H9 (cell line): Measurements from ENCODE around the gene UBAC2. TPM values are rescaled to one million over a fixed set of nuclear protein-coding genes. Genes with fewer than 3 reads are reported as not detected.
"Not testable (repeated sequence)": the region's sequence is repeated elsewhere in the genome, so short reads cannot be mapped to it uniquely, and the experiment has no call there.

Experiments used
- DNase-seq: peaks from one replicate; pipeline ENCODE4 v3.0.0-alpha.2; 2017
- H2AFZ ChIP-seq: one replicate; pipeline ENCODE4 v1.6.1; 2013; ENCODE audit warnings: mild to moderate bottlenecking, low read length, control low read depth, moderate library complexity
- H2AK5ac ChIP-seq: 2 replicates; pipeline ENCODE4 v1.6.1; 2013; ENCODE audit warnings: low read length, control low read depth, mixed read lengths; ENCODE audit not compliant: insufficient read length
- H2BK120ac ChIP-seq: one replicate; pipeline ENCODE4 v1.6.1; 2013; ENCODE audit warnings: low read depth, mild to moderate bottlenecking, low read length, control low read depth, inconsistent platforms; ENCODE audit not compliant: poor library complexity, severe bottlenecking
- H2BK12ac ChIP-seq: 2 replicates; pipeline ENCODE4 v1.6.1; 2013; ENCODE audit warnings: low read length, control low read depth, mixed read lengths, low read depth; ENCODE audit not compliant: insufficient read length
- H2BK15ac ChIP-seq: 2 replicates; pipeline ENCODE4 v1.6.1; 2013; ENCODE audit warnings: low read depth, low read length, control low read depth
- H2BK20ac ChIP-seq: one replicate; pipeline ENCODE4 v1.6.1; 2013; ENCODE audit warnings: low read depth, mild to moderate bottlenecking, low read length, control low read depth, inconsistent platforms; ENCODE audit not compliant: poor library complexity, severe bottlenecking
- H2BK5ac ChIP-seq: 2 replicates; pipeline ENCODE4 v1.6.1; 2013; ENCODE audit warnings: low read length, control low read depth, mixed read lengths; ENCODE audit not compliant: insufficient read length
- H3K14ac ChIP-seq: 2 replicates; pipeline ENCODE4 v1.6.1; 2013; ENCODE audit warnings: low read length, control low read depth; ENCODE audit not compliant: insufficient read depth
- H3K18ac ChIP-seq: 2 replicates; pipeline ENCODE4 v1.6.1; 2013; ENCODE audit warnings: low read depth, mild to moderate bottlenecking, mixed read lengths, low read length, control low read depth; ENCODE audit not compliant: insufficient read length
- H3K23ac ChIP-seq: 2 replicates; pipeline ENCODE4 v1.6.1; 2013; ENCODE audit warnings: low read length, control low read depth, mixed read lengths, low read depth; ENCODE audit not compliant: insufficient read length
- H3K23me2 ChIP-seq: 2 replicates; pipeline ENCODE4 v1.6.1; 2013; ENCODE audit warnings: low read depth, mild to moderate bottlenecking, mixed read lengths, low read length, control low read depth; ENCODE audit not compliant: insufficient read length, poor library complexity, severe bottlenecking
- H3K27ac ChIP-seq: 2 replicates; pipeline ENCODE4 v1.5.1; 2013; ENCODE audit warnings: low read length, control low read depth, mixed read lengths, low read depth; ENCODE audit not compliant: insufficient read length
- H3K27me3 ChIP-seq: 2 replicates; pipeline ENCODE4 v1.6.1; 2013; ENCODE audit warnings: low read length, control low read depth, inconsistent platforms; ENCODE audit not compliant: insufficient read depth
- H3K4ac ChIP-seq: 2 replicates; pipeline ENCODE4 v1.6.1; 2013; ENCODE audit warnings: low read depth, mild to moderate bottlenecking, control low read depth, inconsistent platforms, low read length, moderate library complexity
- H3K4me1 ChIP-seq: 2 replicates; pipeline ENCODE4 v1.6.1; 2013; ENCODE audit warnings: low read length, control low read depth, inconsistent platforms; ENCODE audit not compliant: insufficient read depth
- H3K4me2 ChIP-seq: 2 replicates; pipeline ENCODE4 v1.6.1; 2013; ENCODE audit warnings: low read length, control low read depth, mixed read lengths; ENCODE audit not compliant: insufficient read length, insufficient read depth
- H3K56ac ChIP-seq: 2 replicates; pipeline ENCODE4 v1.6.1; 2013; ENCODE audit warnings: low read depth, mild to moderate bottlenecking, mixed read lengths, low read length, control low read depth; ENCODE audit not compliant: insufficient read length
- H3K79me1 ChIP-seq: 2 replicates; pipeline ENCODE4 v1.6.1; 2013; ENCODE audit warnings: low read depth, mild to moderate bottlenecking, moderate library complexity, low read length, control low read depth, inconsistent platforms; ENCODE audit not compliant: insufficient read depth, poor library complexity, severe bottlenecking
- H3K79me2 ChIP-seq: 2 replicates; pipeline ENCODE4 v1.6.1; 2013; ENCODE audit warnings: low read length, control low read depth, inconsistent platforms; ENCODE audit not compliant: insufficient read depth
- H3K9ac ChIP-seq: 2 replicates; pipeline ENCODE4 v1.6.1; 2013; ENCODE audit warnings: low read length, control low read depth, mixed read lengths; ENCODE audit not compliant: insufficient read length; ENCODE audit errors: extremely low read depth
- H3K9me3 ChIP-seq: one replicate; pipeline ENCODE4 v1.6.1; 2013; ENCODE audit warnings: low read depth, low read length, inconsistent platforms; ENCODE audit not compliant: control insufficient read depth
- H3T11ph ChIP-seq: one replicate; pipeline ENCODE4 v1.6.1; 2013; ENCODE audit warnings: mild to moderate bottlenecking, low read length, control low read depth, inconsistent platforms
- H4K20me1 ChIP-seq: one replicate; pipeline ENCODE4 v1.6.1; 2013; ENCODE audit not compliant: control insufficient read depth, insufficient read length, insufficient read depth
- H4K5ac ChIP-seq: 2 replicates; pipeline ENCODE4 v1.6.1; 2013; ENCODE audit warnings: low read depth, mild to moderate bottlenecking, mixed read lengths, low read length, control low read depth; ENCODE audit not compliant: insufficient read length
- H4K8ac ChIP-seq: replicated peaks from 2 replicates; pipeline ENCODE4 v1.6.1; 2013; ENCODE audit warnings: low read length, control low read depth, mixed read lengths, low read depth; ENCODE audit not compliant: insufficient read length
- H4K91ac ChIP-seq: 2 replicates; pipeline ENCODE4 v1.6.1; 2013; ENCODE audit warnings: low read depth, mild to moderate bottlenecking, moderate library complexity, mixed read lengths, low read length, control low read depth; ENCODE audit not compliant: insufficient read length
- H3K27ac Mint-ChIP-seq, 3 experiments: 2 replicates in 2 of 3; 3 replicates in 1 of 3; pipeline ENCODE4 v1.8.0; 2020 to 2021; ENCODE audit warnings: mixed read lengths in 3 of 3, mild to moderate bottlenecking in 1 of 3, moderate library complexity in 1 of 3
- H3K27me3 Mint-ChIP-seq: 2 replicates; pipeline ENCODE4 v1.8.0; 2021; ENCODE audit warnings: low read depth, mild to moderate bottlenecking, moderate library complexity, mixed read lengths
- H3K36me3 Mint-ChIP-seq, 3 experiments: 2 replicates in 2 of 3; 3 replicates in 1 of 3; pipeline ENCODE4 v1.8.0; 2020 to 2021; ENCODE audit warnings: low read depth in 3 of 3, mixed read lengths in 3 of 3; ENCODE audit not compliant: insufficient read depth in 1 of 3
- H3K4me1 Mint-ChIP-seq, 2 experiments: 2 replicates each; pipeline ENCODE4 v1.8.0; 2020; ENCODE audit warnings: mixed read lengths in 2 of 2
- H3K4me3 Mint-ChIP-seq, 2 experiments: 2 replicates in 1 of 2; 3 replicates in 1 of 2; pipeline ENCODE4 v1.8.0; 2020 to 2021; ENCODE audit warnings: mild to moderate bottlenecking in 2 of 2, mixed read lengths in 2 of 2, moderate library complexity in 1 of 2
- H3K9me3 Mint-ChIP-seq, 2 experiments: 2 replicates in 1 of 2; 3 replicates in 1 of 2; pipeline ENCODE4 v1.8.0; 2020; ENCODE audit warnings: mild to moderate bottlenecking in 2 of 2, mixed read lengths in 2 of 2, moderate library complexity in 1 of 2
- CTCF ChIP-seq: fragments of 200-600 bp; sonication (generic); conservative IDR thresholded peaks from 3 replicates; pipeline ENCODE4 v1.8.0; 2021; ENCODE audit warnings: antibody characterized with exemption, mild to moderate bottlenecking
- WGBS: extraction: QIAGEN DNeasy Blood & Tissue Kit; methylation state at CpG from one replicate; pipeline ENCODE4 v1.1.7; 2013; ENCODE audit warnings: missing lambda C conversion rate, low lambda C conversion rate, mixed read lengths; ENCODE audit not compliant: insufficient read length; ENCODE audit errors: extremely low coverage; 5-methylcytosine and 5-hydroxymethylcytosine counted together
- total RNA-seq: library from RNA; stranded (reverse); gene quantifications from 2 replicates; pipeline ENCODE4 v1.2.1, GENCODE V29; 2021

UBAC2 gene
- total RNA-seq, 1 experiment from 2014 or later, result 52.3 TPM

GRCh38 chr13:99208845-99209527 is 8.3 kb downstream of the UBAC2 start:
- peaks cover 31 to 35% of the 10 kb centered on the region in 2 experiments for H3K4me1 Mint-ChIP-seq
- peaks cover 13 to 19% (median 15%) of the 10 kb centered on the region in 3 experiments; a peak in 6 of 7 replicates for H3K36me3 Mint-ChIP-seq
- Histone ChIP-seq H3K27me3 (no peaks in the 10 kb centered on the region), H2AFZ (no peak overlapping the region), H3K23me2 (no peaks in the 10 kb centered on the region), H4K20me1 (peaks cover 2% of the 10 kb centered on the region), H3K9me3 (no peaks in the 10 kb centered on the region), H4K5ac (no peak overlapping the region), H2BK5ac (no peak overlapping the region), H3K14ac (no peak overlapping the region), H3K27ac (no peak overlapping the region), H2BK20ac (no peak overlapping the region), H3K9ac (no peak overlapping the region), H4K8ac (no peak overlapping the region), H3K4me2 (no peak overlapping the region), H3K23ac (no peak overlapping the region), H4K91ac (no peak overlapping the region), H2AK5ac (no peak overlapping the region), H3K79me2 (peaks cover 33% of the 10 kb centered on the region; the same call in 1 of the 2 replicates), H2BK12ac (no peak overlapping the region), H3K4ac (no peak overlapping the region), H3K56ac (no peak overlapping the region), H2BK15ac (no peak overlapping the region), H3T11ph (no peak overlapping the region), H3K79me1 (peaks cover 14% of the 10 kb centered on the region), H2BK120ac (no peak overlapping the region), H3K4me1 (peaks cover 2% of the 10 kb centered on the region; the same call in 1 of the 2 replicates), H3K18ac (no peak overlapping the region)
- peak overlapping the region; percentile 27 to 55 (median 44); a peak in 6 of 7 replicates for H3K27ac Mint-ChIP-seq
- no peak for DNase-seq
- H3K27me3 Mint-ChIP-seq, result no peaks in the 10 kb centered on the region; the same call in 1 of the 2 replicates
- no peak for TF ChIP-seq CTCF
- no CpG with 5 or more reads among the region's 8 CpGs for WGBS
- no peak overlapping the region for H3K4me3 Mint-ChIP-seq
- no peaks in the 10 kb centered on the region for H3K9me3 Mint-ChIP-seq

GRCh38 chr13:99210627-99211026 is 10.0 kb downstream of the UBAC2 start:
- H3K27ac ChIP-seq, H4K5ac ChIP-seq, H3K27me3 ChIP-seq, H3K14ac ChIP-seq, H2BK20ac ChIP-seq, H4K20me1 ChIP-seq, H3K9ac ChIP-seq, H3K27ac Mint-ChIP-seq, DNase-seq, H3K9me3 Mint-ChIP-seq, H2AFZ ChIP-seq, H3K4ac ChIP-seq, H2BK5ac ChIP-seq, H3K9me3 ChIP-seq, H3T11ph ChIP-seq, H3K23ac ChIP-seq, H3K4me3 Mint-ChIP-seq, H3K18ac ChIP-seq, H2BK15ac ChIP-seq, H3K4me1 ChIP-seq, H3K23me2 ChIP-seq, H4K8ac ChIP-seq, H3K27me3 Mint-ChIP-seq, H2AK5ac ChIP-seq, H4K91ac ChIP-seq, H2BK120ac ChIP-seq, H3K56ac ChIP-seq, H2BK12ac ChIP-seq, H3K4me2 ChIP-seq: not testable (repeated sequence)
- peaks cover 11% of the 10 kb centered on the region for H3K79me1 ChIP-seq
- H3K79me2 ChIP-seq, result peaks cover 31% of the 10 kb centered on the region; the same call in 1 of the 2 replicates
- Mint-ChIP-seq H3K4me1 (peaks cover 36 to 37% of the 10 kb centered on the region in 2 experiments), H3K36me3 (peaks cover 11 to 13% (median 12%) of the 10 kb centered on the region in 3 experiments; a peak in 6 of 7 replicates)
- WGBS, result no CpG with 5 or more reads among the region's 9 CpGs
